K562 (cell line): ENCODE measurements around the gene DPEP1. TPM values are rescaled to one million over a fixed set of nuclear protein-coding genes. Genes with fewer than 3 reads are reported as not detected.

ENCODE experiments used
- CXXC5 ChIP-seq: fragments of 250-450 bp; sonication (Bioruptor Pico); IDR thresholded peaks from 2 replicates; pipeline ENCODE4 v1.8.0; 2022; ENCODE audit warnings: inconsistent platforms, mild to moderate bottlenecking, moderate library complexity
- HLTF ChIP-seq: fragments of 450-650 bp; IDR thresholded peaks from 2 replicates; pipeline ENCODE4 v1.6.1; 2016
- HNRNPH1 ChIP-seq: fragments of 200-400 bp; formaldehyde crosslinking; optimal IDR thresholded peaks from 2 replicates; pipeline ENCODE3; 2017; ENCODE audit warnings: low read depth, mild to moderate bottlenecking, low read length, moderate library complexity
- HOXB6 ChIP-seq: fragments of 250-450 bp; sonication (Bioruptor Pico); IDR thresholded peaks from 2 replicates; pipeline ENCODE4 v1.5.1; 2022; ENCODE audit warnings: mild to moderate bottlenecking, borderline replicate concordance
- MCM3 ChIP-seq: fragments of 450-650 bp; IDR thresholded peaks from 2 replicates; pipeline ENCODE4 v1.6.1; 2016
- MCM7 ChIP-seq, 2 experiments: fragments of 450-650 bp; IDR thresholded peaks; 2 replicates each; pipeline ENCODE4 v1.6.1; 2016 to 2018
- NONO ChIP-seq, 2 experiments: fragments of 200-400 bp in 1 of 2; fragments of 450-650 bp in 1 of 2; formaldehyde crosslinking in 1 of 2; IDR thresholded peaks; 2 replicates each; pipeline ENCODE4 v1.6.1; 2017; ENCODE audit warnings: low read depth in 2 of 2, mild to moderate bottlenecking in 2 of 2, moderate library complexity in 2 of 2, low read length in 1 of 2
- PPARD ChIP-seq: fragments of 250-450 bp; sonication (Bioruptor Pico); IDR thresholded peaks from 2 replicates; pipeline ENCODE4 v1.8.0; 2022; ENCODE audit warnings: inconsistent platforms, mild to moderate bottlenecking, moderate library complexity
- PTTG1 ChIP-seq: fragments of 450-650 bp; IDR thresholded peaks from 2 replicates; pipeline ENCODE4 v1.6.1; 2016; ENCODE audit warnings: low read depth, mild to moderate bottlenecking, missing genetic modification characterization, missing compliant biosample characterization
- RAD51 ChIP-seq: fragments of 450-650 bp; IDR thresholded peaks from 2 replicates; pipeline ENCODE4 v1.7.1; 2016; ENCODE audit warnings: low read depth, mild to moderate bottlenecking, borderline replicate concordance
- RCOR1 ChIP-seq, 2 experiments: IDR thresholded peaks; 2 replicates each; pipeline ENCODE4 v1.6.1; 2012; ENCODE audit warnings: low read depth in 2 of 2, low read length in 2 of 2, borderline replicate concordance in 1 of 2, improper control_type of control experiment in 1 of 2
- RFX7 ChIP-seq: fragments of 250-450 bp; sonication (Bioruptor Pico); IDR thresholded peaks from 2 replicates; pipeline ENCODE4 v1.5.1; 2021; ENCODE audit warnings: mild to moderate bottlenecking
- ZFP1 ChIP-seq: fragments of 450-650 bp; formaldehyde crosslinking; IDR thresholded peaks from 2 replicates; pipeline ENCODE4 v1.4.0; 2020; ENCODE audit warnings: mild to moderate bottlenecking, mixed read lengths
- ZNF184 ChIP-seq: sonication (generic); formaldehyde crosslinking; IDR thresholded peaks from 2 replicates; pipeline ENCODE4 v1.5.0; 2020; ENCODE audit warnings: missing genetic modification reagents
- ZNF224 ChIP-seq: sonication (generic); formaldehyde crosslinking; IDR thresholded peaks from 2 replicates; pipeline ENCODE4 v1.8.0; 2022; ENCODE audit warnings: mild to moderate bottlenecking, missing genetic modification reagents
- ZNF253 ChIP-seq: fragments of 250-450 bp; sonication (Bioruptor Pico); conservative IDR thresholded peaks from 2 replicates; pipeline ENCODE4 v1.6.1; 2021; ENCODE audit warnings: mild to moderate bottlenecking
- polyA plus RNA-seq, 8 experiments: library from polyadenylated mRNA; depleted of rRNA in 4 of 8; stranded (reverse) in 5 of 8; unstranded in 3 of 8; fragments of >200 nt; fragmentation: Nextera tagmentation in 2 of 8; fragmentation: Illumina TruSeq in 1 of 8; extraction: Ambion mirVana in 2 of 8; extraction: Trizol in 1 of 8; gene quantifications; 2 replicates each; pipeline versions ENCODE4 v1.2.1 to v1.2.3, GENCODE V29; 2011 to 2014; ENCODE audit warnings: inconsistent platforms in 1 of 8, missing spikeins in 1 of 8
- total RNA-seq, 7 experiments: library from RNA; depleted of rRNA in 6 of 7; stranded (reverse); fragments of >200 nt in 6 of 7; fragmentation: Illumina TruSeq in 2 of 7; extraction: Trizol in 2 of 7; gene quantifications; 2 replicates each; pipeline versions ENCODE4 v1.2.1 to v1.2.3, GENCODE V29; 2011 to 2021; ENCODE audit warnings: low replicate concordance in 1 of 7
- TF ChIP-seq, protein P1 (sequence below): sonication (generic); formaldehyde crosslinking; IDR thresholded peaks from 2 replicates; pipeline ENCODE4 v1.8.1; 2023; ENCODE audit warnings: mild to moderate bottlenecking, missing genetic modification reagents, moderate library complexity
- TF ChIP-seq, protein P2 (sequence below): fragments of 450-650 bp; IDR thresholded peaks from 2 replicates; pipeline ENCODE4 v1.6.1; 2018; ENCODE audit warnings: mild to moderate bottlenecking, low read depth; ENCODE audit not compliant: partially characterized antibody
- TF ChIP-seq, protein P3 (sequence below): fragments of 450-650 bp; formaldehyde crosslinking; IDR thresholded peaks from 2 replicates; pipeline ENCODE4 v1.4.0; 2020; ENCODE audit warnings: mild to moderate bottlenecking, moderate library complexity
- TF ChIP-seq, protein P4 (sequence below): sonication (generic); formaldehyde crosslinking; IDR thresholded peaks from 2 replicates; pipeline ENCODE4 v1.8.0; 2022; ENCODE audit warnings: mild to moderate bottlenecking, missing genetic modification reagents

Gene DPEP1
- total and polyA plus RNA-seq, 9 of the 15 experiments (the other 6 are each of a cell fraction or from before 2014, with no cell fraction given), result 0.14 to 0.31 (median 0.20) TPM; not detected in 6

DNA sequence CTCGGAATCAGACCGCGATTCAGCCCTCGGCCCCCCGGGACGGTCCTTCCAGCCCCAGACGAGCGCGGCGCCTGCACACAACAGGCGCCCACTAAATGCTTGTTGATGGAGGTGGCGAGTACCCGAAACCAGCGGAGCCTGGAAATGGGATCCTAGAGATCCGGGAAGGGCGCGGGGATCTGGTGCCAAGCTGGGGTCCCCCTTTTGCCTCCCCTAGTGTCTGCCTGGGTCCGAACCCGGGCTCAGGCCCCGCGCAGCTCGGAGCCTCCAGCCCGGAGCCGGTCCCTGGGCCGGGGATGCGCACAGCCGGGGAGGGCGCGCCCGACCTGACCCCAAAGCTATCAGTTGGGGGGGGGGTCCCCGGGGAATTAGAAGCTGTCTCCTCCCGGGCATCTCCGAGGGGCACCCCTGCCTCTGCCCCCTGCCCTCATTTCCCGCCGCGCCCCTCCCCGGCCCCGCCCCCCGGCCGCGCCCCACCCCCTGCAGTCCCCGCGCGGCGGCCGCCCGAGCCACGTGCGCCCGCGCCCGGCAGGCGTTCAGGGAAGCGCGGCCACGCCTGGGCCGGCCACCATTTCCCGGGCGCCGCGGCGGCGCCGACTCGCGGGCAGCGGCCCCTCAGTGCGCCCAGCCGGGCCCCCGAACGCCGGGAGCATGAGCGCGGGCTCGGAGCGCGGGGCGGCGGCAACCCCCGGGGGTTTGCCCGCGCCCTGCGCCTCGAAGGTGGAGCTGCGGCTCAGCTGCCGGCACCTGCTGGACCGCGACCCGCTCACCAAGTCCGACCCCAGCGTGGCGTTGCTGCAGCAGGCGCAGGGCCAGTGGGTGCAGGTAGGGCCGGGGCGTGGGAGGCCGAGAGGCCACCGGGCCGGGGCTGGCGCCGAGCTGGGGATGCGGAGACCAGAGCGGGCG is 37.9 kb upstream of the DPEP1 start, which contains the start of gene CPNE7 (continued):
- TF ChIP-seq, protein P1, sequence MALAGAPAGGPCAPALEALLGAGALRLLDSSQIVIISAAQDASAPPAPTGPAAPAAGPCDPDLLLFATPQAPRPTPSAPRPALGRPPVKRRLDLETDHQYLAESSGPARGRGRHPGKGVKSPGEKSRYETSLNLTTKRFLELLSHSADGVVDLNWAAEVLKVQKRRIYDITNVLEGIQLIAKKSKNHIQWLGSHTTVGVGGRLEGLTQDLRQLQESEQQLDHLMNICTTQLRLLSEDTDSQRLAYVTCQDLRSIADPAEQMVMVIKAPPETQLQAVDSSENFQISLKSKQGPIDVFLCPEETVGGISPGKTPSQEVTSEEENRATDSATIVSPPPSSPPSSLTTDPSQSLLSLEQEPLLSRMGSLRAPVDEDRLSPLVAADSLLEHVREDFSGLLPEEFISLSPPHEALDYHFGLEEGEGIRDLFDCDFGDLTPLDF (CRISPR knock-in tag), result no peak
- TF ChIP-seq, protein P2, sequence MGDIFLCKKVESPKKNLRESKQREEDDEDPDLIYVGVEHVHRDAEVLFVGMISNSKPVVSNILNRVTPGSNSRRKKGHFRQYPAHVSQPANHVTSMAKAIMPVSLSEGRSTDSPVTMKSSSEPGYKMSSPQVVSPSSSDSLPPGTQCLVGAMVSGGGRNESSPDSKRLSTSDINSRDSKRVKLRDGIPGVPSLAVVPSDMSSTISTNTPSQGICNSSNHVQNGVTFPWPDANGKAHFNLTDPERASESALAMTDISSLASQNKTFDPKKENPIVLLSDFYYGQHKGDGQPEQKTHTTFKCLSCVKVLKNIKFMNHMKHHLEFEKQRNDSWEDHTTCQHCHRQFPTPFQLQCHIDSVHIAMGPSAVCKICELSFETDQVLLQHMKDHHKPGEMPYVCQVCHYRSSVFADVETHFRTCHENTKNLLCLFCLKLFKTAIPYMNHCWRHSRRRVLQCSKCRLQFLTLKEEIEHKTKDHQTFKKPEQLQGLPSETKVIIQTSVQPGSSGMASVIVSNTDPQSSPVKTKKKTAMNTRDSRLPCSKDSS, result no peak
- TF ChIP-seq PPARD (CRISPR knock-in tag) (no peak), MCM7 (IDR thresholded peaks at IDR 0.05) (no peak), NONO (IDR thresholded peaks at IDR 0.05; ENCODE audit: low read depth in 2 of 2, low read length in 1 of 2) (0 out of 4 replicates have a peak, but pooled peaks of 1 of the 2 experiments have one; percentile 60), HLTF (no peak), CXXC5 (CRISPR knock-in tag) (peak; percentile 76), ZNF224 (CRISPR knock-in tag) (no peak), PTTG1 (tag) (no peak), ZNF184 (CRISPR knock-in tag) (no peak), ZFP1 (no peak), HOXB6 (no peak), MCM3 (no peak), HNRNPH1 (no peak), RFX7 (CRISPR knock-in tag) (no peak), RAD51 (no peak), ZNF253 (CRISPR knock-in tag) (no peak), RCOR1 (IDR thresholded peaks at IDR 0.05; ENCODE audit: borderline replicate concordance in 1 of 2, low read depth in 2 of 2, low read length in 2 of 2) (no peak)
- TF ChIP-seq, protein P3, sequence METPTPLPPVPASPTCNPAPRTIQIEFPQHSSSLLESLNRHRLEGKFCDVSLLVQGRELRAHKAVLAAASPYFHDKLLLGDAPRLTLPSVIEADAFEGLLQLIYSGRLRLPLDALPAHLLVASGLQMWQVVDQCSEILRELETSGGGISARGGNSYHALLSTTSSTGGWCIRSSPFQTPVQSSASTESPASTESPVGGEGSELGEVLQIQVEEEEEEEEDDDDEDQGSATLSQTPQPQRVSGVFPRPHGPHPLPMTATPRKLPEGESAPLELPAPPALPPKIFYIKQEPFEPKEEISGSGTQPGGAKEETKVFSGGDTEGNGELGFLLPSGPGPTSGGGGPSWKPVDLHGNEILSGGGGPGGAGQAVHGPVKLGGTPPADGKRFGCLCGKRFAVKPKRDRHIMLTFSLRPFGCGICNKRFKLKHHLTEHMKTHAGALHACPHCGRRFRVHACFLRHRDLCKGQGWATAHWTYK, result no peak
- TF ChIP-seq, protein P4, sequence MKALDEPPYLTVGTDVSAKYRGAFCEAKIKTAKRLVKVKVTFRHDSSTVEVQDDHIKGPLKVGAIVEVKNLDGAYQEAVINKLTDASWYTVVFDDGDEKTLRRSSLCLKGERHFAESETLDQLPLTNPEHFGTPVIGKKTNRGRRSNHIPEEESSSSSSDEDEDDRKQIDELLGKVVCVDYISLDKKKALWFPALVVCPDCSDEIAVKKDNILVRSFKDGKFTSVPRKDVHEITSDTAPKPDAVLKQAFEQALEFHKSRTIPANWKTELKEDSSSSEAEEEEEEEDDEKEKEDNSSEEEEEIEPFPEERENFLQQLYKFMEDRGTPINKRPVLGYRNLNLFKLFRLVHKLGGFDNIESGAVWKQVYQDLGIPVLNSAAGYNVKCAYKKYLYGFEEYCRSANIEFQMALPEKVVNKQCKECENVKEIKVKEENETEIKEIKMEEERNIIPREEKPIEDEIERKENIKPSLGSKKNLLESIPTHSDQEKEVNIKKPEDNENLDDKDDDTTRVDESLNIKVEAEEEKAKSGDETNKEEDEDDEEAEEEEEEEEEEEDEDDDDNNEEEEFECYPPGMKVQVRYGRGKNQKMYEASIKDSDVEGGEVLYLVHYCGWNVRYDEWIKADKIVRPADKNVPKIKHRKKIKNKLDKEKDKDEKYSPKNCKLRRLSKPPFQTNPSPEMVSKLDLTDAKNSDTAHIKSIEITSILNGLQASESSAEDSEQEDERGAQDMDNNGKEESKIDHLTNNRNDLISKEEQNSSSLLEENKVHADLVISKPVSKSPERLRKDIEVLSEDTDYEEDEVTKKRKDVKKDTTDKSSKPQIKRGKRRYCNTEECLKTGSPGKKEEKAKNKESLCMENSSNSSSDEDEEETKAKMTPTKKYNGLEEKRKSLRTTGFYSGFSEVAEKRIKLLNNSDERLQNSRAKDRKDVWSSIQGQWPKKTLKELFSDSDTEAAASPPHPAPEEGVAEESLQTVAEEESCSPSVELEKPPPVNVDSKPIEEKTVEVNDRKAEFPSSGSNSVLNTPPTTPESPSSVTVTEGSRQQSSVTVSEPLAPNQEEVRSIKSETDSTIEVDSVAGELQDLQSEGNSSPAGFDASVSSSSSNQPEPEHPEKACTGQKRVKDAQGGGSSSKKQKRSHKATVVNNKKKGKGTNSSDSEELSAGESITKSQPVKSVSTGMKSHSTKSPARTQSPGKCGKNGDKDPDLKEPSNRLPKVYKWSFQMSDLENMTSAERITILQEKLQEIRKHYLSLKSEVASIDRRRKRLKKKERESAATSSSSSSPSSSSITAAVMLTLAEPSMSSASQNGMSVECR (CRISPR knock-in tag), result 0 out of 2 replicates have a peak, but pooled peaks have one; percentile 13
